COLO668 (cell line): ENCODE data around the gene RAE1.

ENCODE experiments used
- DNase-seq: peaks from one replicate; lab custom pipeline; 2025; ENCODE audit not compliant: unreplicated experiment; lab: John Stamatoyannopoulos, UW

Gene RAE1, protein sequence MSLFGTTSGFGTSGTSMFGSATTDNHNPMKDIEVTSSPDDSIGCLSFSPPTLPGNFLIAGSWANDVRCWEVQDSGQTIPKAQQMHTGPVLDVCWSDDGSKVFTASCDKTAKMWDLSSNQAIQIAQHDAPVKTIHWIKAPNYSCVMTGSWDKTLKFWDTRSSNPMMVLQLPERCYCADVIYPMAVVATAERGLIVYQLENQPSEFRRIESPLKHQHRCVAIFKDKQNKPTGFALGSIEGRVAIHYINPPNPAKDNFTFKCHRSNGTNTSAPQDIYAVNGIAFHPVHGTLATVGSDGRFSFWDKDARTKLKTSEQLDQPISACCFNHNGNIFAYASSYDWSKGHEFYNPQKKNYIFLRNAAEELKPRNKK

DNA sequence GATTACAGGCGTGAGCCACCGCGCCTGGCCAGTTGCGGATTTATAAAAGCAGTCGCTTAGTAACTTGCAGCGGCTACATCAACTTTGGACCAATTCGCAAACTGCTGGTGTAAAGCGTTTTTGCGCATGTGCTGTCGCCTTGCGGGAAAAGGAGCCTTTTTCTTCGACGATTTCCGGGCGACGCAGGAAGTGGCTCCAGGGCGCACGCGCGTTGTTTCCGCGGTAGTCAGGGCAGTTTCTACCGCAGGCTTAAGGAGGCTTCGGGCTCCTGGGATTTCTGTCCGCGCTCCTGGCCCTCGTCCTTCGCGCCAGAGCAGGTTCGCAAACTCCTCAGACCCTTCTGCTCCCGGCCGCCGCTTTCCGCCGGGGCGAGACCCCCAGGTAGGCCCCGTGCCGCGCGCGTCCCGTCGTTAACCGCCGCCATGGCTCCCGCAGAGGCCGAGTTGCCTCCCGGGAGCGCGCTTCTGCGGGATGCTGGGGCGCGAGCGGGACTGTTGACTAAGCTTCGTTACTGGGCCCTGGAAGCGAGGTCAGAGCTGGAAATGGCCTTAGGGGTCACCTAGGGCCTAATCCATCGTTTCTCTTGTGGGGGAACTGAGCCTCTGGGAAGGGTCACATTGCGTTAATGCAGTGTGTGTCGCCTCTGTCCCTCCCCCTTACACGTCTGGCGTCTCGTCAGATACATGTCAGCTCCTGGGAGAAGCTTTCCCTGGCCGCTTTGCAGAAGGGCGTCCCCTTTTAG is at the start of gene RAE1:
Gene RAE1, plus strand, starts transcription at position 214 of the 742 bp plus-strand sequence. CDS start 2,784 bp downstream, outside the sequence.
- DNase-seq, result peak; percentile 92

DNA sequence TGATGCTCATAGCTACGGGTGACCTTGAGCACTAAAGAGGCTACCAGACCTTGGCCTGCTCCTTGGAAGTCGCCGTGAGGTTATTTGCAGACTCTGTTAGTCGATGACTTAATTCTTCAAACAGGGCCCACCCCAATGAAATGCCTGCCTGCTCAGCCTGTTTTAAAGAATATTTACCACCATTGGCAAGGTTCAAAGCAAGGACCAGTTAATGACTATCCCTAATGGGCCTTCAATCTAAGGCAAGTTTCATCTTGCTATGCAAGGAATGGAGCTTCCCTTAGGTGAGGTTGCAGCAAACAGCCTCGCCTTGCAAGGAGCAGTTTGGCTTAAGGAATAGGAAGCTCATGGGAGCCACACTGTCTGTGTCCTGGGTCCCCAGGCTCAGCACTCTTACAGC is 44.3 kb upstream of the RAE1 start:
- no peak for DNase-seq

DNA sequence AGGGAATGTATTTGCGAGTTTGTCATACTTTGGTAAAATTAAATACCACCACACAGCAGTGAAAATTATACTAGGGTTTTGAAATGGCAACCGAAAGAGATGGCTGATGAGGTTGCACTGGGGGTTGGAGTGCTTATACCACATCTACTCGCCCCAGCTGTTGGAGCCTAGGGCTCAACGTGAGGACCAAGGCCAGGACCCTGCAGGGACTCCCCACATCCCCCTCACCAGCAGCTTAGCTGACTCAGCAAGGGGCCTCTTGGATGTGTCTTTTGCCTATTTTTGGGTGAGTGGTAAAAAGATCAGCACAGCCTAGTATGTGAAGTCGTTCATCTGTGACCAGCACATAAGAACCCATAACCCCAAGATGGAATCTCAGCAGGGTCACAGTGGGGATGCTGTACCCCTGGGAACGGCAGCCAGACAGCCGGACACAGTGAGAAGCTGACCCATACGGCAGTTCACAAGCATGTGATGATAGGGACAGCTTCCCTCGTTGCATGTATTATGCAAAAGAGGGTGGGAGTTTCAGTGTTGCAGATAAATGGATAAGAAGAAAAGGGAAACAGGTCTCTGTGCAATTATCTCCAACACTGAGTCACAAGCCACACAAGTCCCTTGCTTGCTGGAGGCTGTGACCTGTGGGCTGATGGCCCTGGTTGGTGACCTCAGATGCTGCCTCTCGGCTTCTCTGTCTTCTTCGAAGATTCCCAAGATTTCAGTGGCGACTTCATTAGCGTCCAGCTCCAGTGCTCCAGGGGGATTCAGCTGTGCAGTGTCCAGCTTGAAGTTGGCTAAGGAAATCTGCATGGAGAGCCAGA is 42.4 kb upstream of the RAE1 start:
- no peak for DNase-seq

DNA sequence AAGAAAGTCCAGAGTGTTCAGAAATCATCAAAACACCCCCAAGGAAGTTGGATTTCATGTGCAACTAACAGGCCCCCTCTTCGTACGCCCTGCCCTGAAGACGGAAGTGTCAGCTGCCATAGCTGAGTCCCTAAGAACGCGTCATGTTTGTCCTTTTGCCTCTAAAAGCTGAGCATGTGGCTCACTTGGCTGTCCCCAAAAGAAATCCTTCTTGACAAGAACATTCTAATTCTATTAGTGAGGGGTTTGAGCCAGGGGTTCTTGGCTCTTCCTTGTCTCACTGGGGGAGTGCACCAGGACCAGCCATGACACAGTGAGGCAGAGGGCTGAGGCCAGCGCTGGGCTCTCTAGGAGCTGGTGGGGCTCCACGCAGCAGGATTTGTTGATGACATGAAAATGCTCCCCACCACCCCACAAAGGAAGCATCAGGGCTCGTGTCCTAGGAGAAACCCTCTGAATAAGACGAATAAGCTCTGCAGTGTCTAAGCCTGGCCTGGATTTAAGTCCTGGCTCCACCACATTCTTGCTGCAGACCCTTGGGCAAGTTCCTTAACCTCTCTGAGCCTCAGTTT is 41.4 kb upstream of the RAE1 start:
- no peak for DNase-seq

DNA sequence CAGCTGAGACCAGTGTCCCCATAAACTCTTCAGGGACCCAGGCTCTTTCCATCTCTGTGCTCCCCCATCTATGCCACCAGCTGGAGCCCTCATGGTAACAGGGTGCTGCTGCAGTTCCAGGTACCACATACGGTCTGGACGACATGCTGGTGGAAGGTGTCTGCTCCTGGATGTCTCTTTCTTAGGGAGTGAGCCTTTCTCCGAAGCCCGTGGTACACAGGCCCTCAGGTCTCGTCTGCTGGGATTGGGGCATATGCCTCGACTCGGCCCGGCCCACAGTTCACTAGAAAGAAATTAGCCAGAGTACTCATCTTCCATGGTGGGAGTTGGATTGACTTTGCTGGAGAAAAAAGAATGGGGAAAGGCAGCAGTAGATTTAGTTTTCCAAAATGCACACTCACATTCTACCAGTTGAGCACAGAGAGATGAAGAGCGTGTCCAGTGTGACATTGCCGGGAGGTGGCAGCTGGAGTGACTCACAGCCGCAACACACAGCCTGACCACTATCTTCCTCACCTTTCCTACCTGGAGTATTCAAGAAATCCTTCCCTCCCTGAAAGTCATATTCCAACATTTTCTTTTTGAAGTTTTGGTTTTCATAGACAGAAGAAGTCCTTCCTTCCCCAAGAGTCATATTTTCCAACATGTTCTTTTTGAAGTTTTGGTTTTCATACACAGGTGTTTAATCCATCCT is 40.1 kb upstream of the RAE1 start:
- DNase-seq, result no peak

DNA sequence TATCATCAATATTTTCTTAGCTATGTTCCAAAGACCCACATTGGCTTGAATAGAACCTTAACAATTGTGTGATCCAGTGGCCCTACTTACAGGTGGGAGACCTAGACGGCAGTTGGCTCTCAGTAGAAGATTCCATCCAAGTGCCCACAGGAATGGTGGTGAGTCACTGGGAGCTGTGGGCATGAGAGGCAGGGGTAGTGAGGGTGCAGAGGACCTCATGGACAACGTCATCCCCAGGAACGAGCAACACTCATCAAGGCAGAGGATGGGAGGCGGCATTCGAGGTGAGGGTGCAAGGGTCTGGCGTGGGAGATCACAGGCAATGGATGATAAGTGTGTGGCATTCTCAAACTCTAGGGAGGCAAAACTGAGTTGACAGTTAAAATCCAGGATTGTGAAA is 38.9 kb upstream of the RAE1 start:
- DNase-seq, result no peak

DNA sequence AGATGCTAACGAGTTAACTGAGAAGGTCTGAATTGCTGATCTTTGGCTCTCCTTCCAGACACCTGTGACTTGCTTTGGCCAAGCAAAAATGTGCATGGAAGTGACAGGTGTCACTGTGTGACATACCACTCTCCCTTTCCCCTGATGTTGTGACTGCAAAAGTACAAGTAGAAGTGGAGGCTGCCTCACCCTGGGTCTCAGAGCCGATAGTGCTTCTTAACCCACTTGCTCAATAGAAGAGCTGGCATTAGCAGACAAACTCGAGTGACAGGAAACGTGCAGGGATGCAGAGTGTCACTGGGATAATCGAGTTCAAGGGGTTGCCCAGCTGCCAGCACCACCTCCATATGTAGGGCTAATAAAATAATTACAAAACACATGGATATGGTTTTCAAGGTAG is 37.8 kb upstream of the RAE1 start:
- DNase-seq, result no peak

DNA sequence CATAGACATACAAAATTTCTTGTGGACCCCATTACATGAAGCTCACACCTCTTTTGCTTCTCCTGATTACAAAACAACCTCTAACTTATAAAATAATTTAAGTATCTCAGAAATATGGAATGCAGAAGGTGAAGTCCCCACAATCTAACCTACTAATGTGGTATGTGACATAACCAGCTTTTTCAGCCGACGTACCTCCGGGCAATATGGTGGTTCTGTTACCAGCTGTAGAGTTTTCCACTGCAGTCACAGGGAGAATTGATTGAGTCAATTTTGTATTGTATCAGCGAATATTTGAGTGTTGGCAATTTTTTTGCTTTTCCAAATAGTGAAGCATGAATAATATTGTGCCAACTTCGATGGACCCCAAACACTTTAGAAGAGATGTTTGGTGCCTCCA is 37.1 kb upstream of the RAE1 start:
- no peak for DNase-seq

DNA sequence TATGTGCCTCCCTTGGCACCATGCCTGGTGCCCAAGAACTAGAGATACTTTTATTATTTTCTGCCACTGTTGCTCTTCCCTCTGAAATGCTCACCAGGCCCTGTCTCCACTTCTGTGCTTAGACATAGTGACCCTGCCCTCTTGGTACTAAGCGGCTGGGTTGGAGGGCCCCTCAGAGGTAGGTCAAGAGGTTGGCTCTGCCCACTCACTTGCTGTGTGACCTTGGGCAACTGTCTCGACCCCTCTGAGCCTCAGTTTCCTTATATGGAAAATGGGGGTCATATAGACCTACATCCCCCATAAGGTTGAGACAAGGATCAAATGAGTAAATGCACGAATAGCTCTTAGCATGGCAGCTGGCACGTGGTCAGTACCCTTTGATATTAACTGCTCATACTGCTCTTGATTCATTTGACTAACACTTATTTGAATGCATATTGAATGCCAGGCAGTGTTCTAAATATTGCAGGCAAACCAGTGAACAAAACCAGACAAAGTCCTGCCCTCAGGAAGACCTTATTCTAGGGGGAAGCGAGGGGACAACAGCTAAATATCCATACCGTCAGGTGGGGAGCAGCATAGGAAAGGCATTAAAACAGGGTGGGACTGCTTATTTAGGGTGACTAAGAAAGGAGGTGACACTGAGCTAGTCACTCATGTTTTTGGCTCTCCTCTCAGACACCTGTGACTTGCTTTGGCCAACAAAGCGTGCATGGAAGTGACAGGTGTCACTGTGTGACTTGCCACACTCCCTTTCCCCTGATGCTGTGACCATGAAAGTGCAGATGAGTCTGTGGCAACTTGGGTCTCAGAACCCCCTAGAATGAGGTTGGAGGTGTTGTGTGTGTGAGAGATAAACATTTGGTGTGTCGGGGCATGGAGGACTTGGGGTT is 35.7 kb upstream of the RAE1 start:
- no peak for DNase-seq

DNA sequence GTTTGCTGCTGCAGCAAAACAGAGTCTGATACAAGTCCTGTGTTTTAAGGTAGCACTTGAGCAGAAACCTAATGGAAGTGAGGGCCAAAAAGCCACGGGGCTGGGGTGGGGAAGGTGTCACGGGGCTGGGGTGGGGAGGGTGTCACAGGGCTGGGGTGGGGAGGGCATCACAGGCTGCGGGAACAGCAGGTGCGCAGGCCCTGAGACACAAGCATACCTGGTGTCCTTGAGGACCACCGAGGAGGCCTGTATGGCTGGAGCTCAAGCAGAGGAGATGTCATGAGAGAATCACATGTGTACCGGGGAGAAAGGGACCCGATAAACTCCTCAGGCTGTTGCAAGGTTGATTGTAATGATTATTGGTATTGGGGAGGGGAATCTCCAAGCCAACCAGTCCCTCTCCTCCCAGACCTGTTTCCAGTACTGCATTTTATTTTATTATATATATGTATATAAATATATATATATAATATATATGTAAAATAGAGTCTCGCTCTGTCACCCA is 35.0 kb upstream of the RAE1 start:
- no peak for DNase-seq

DNA sequence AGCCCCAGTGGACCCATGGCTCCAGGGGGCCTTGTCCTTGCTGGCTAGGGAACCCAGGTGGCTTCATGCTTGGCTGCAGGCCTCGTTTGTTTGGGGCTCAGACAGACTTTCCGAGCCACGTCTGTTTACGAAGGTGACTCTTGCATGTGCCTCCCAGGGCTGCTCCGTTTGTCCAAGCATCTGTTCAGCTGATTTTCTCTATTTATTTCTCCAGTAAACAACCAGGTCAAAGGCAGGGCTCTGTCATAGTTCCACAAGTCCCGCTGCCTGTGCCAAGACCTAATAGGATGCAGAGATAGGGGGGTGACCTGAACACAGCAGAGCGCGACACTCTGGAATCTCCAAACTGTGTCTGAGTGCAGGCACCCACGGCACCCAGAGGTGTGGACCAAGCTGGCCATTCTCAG is 34.3 kb upstream of the RAE1 start:
- no peak for DNase-seq

DNA sequence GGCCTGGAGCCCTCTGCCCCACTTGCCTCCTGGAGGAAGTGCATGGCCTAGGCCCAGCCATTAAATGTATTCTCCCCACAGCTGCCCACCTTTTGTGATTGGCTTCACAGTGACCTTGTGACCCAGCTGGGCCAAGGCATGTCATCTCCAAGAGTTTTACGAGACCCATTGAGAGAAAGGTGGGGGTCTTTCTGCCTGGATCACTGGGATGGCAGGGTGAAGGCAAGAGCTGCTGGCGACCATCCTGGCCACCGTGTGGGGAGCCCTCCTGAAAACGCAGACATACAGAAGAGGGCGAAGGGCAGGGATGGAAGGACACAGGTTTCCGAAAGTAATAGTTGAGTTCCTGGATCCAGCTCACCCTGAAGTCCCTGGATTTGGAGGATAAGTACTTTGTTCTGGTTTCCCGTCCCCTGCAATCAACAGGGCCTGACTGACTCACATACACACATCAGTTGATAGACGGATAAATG is 33.7 kb upstream of the RAE1 start:
- no peak for DNase-seq

DNA sequence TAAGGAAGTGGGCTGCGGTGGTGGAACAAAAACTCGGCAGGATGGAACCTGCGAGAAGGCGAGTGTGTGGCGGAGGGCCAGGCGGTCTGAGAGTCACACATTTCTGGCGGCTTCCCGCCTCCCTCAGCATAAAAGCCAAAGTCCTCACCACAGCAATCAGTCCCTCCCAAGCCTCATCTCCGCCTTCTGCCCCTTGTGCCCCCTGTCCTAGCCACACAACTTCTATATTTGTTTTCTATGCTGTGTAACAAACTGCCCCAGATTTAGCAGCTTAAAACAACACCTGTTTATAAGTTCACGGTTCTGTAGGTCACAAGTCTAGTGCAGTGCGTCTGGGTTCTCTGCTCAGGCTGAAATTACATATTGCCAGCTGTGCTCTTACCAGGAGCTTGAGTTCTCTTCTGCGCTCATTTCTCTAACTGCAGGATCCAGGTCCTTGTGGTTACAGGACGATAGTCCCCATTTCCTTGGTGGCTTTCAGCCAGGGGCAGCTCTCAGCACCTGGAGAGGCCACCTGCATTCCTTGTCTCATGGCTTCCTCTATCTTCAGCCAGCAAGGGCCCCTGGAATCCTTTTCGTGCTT is 33.2 kb upstream of the RAE1 start:
- no peak for DNase-seq

DNA sequence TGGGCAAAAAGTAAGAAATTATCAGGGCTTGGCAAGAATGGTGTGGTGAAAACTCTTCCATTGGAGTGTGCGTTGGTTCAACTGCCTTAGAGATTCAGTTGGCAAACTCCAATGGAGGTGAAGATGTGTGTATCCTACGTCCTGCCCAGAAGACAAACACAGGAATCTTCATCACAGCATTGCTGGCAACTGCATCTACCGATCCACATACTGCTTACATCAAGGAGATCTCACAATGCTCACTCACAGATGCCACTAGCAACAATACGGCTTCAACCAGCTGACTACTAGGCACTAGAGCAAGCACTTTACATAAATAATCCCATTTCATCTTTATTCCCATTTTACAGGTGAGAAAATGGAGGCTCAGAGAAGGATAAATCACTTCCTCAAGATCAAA is 31.5 kb upstream of the RAE1 start:
- DNase-seq, result no peak

DNA sequence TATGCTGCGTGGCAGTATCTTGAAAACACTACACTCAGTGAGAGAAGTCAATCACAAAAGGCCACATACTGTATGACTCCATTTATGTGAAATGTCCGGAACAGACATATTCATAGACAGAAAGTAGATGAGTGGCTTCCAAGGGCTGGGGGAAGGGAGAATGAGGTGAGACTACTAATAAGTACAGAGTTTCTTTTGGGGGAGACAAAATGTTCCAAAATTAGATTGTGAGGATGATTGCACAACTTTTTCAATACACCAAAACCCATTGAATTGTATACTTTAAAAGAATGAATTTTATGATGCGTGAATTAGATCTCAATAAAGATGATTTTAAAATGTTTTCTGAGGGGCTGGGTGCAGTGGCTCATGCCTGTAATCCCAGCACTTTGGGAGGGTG is 30.7 kb upstream of the RAE1 start:
- no peak for DNase-seq

DNA sequence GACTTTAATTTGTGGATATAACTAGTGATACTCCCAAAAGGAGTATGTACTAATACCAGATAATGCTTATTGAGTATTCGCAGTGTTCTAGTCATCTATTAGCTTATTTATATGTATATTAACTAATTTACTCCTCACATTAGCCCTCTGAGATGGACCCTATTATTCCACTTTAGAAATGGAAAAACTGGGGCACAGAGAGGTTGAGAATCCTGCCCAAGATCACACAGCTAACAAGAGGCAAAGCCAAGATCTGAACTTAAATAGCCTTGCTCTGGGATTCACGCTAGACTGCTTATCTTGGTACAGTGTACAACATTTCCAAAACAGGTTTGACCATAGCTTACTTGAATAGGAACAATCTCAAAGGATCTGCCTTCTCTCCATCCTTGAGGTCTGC is 29.9 kb upstream of the RAE1 start:
- DNase-seq, result no peak

DNA sequence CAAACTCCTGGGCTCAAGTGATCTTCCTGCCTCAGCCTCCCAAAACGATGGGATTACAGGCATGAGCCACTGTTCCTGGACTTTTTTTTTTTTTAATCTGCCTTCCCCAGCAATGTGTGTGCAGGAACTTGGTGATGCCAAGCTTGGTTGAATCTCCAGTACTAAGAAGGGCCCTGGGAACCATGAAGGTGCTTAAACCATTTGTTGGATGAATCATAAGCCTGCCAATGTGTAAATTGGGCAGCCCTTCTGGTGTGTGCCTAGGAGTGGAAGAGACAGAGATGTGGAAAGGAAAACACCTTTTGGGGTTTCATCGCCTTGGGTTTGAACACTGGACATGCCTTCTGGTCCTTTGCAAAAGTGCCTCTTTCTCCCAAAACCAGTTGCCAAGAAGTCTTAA is 28.6 kb upstream of the RAE1 start:
- DNase-seq, result no peak

DNA sequence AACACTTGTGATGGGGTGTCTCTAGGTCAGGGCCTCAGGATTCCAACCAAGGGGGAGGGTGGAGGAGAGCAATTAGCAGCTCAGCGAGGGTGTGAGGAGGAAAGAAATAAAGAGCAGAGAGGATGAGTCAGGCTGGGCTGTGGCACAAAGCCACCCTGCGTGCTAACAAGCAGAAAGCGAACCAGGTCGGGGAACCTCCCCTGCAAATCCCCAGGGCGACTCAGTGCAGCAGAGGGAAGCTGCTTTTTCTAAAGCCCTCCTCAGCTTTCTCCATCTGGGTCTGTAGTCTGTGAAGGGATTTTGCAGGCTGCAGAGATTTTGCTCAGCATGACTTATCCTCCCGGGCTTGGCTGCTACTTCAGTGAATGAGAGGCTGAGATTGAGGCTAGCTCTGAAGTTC is 28.0 kb upstream of the RAE1 start:
- DNase-seq, result no peak
